PC-3 (cell line): ENCODE measurements around the gene EP400. TPM values are rescaled to one million over a fixed set of nuclear protein-coding genes. Genes with fewer than 3 reads are reported as not detected.

ENCODE experiments used
- ATAC-seq: fragments of 200-7000 bp; cut with Tn5 transposase; 2 replicates; pipeline ENCODE4 v1.9.1; 2020; ENCODE audit warnings: mild to moderate bottlenecking, moderate library complexity
- BruUV-seq: library from RNA; stranded (reverse); fragments of 400-500 nt; replicated peaks from 2 replicates; lab custom pipeline; 2021; lab: Mats Ljungman, UMichigan
- CTCF ChIA-PET: fragments of 300-600 bp; sonication (Branson Sonifier 250); formaldehyde crosslinking; loops from one replicate; lab custom pipeline; 2022; ENCODE audit warnings: antibody characterized with exemption; lab: Charles Lee
- POLR2A ChIA-PET: fragments of 300-600 bp; sonication (Branson Sonifier 250); formaldehyde crosslinking; loops from one replicate; lab custom pipeline; 2022; ENCODE audit warnings: antibody characterized with exemption; ENCODE audit not compliant: unreplicated experiment; lab: Charles Lee
- DNase-seq: peaks from one replicate; pipeline ENCODE4 v3.0.0-alpha.2; 2015
- H2AFZ ChIP-seq: fragments of 300-600 bp; sonication (generic); 2 replicates; pipeline ENCODE4 v1.6.0; 2016; ENCODE audit warnings: antibody characterized with exemption, low read length
- H3F3A ChIP-seq: fragments of 300-600 bp; sonication (generic); one replicate; pipeline ENCODE4 v1.6.0; 2017; ENCODE audit warnings: antibody characterized with exemption, low read length, control low read depth, mild to moderate bottlenecking; ENCODE audit not compliant: unreplicated experiment
- H3K27ac ChIP-seq: fragments of 300-600 bp; sonication (generic); 2 replicates; pipeline ENCODE4 v1.5.1; 2016; ENCODE audit warnings: mild to moderate bottlenecking, low read length
- H3K27me3 ChIP-seq: fragments of 300-600 bp; sonication (generic); 2 replicates; pipeline ENCODE4 v1.6.1; 2016; ENCODE audit warnings: low read length, mixed read lengths
- H3K36me3 ChIP-seq: fragments of 300-600 bp; sonication (generic); 2 replicates; pipeline ENCODE4 v1.6.1; 2016; ENCODE audit warnings: low read depth, mixed run types, low read length, mixed read lengths
- H3K4me1 ChIP-seq: fragments of 300-600 bp; sonication (generic); 2 replicates; pipeline ENCODE4 v1.5.1; 2016; ENCODE audit warnings: low read length; ENCODE audit not compliant: insufficient read depth
- H3K4me2 ChIP-seq: fragments of 300-600 bp; sonication (generic); 2 replicates; pipeline ENCODE4 v1.6.0; 2016; ENCODE audit warnings: low read length
- H3K4me3 ChIP-seq: fragments of 300-600 bp; sonication (generic); 2 replicates; pipeline ENCODE4 v1.5.1; 2016; ENCODE audit warnings: mild to moderate bottlenecking, low read length, mixed read lengths
- H3K79me2 ChIP-seq: fragments of 300-600 bp; sonication (generic); 2 replicates; pipeline ENCODE4 v1.6.1; 2017; ENCODE audit warnings: low read length, mixed read lengths
- H3K9ac ChIP-seq: fragments of 300-600 bp; sonication (generic); 2 replicates; pipeline ENCODE4 v1.6.0; 2016; ENCODE audit warnings: mild to moderate bottlenecking, low read length
- H3K9me2 ChIP-seq: fragments of 300-600 bp; sonication (generic); replicated peaks from 2 replicates; pipeline ENCODE4 v1.6.1; 2016; ENCODE audit warnings: mixed run types, low read length, mixed read lengths
- H3K9me3 ChIP-seq: fragments of 300-600 bp; sonication (generic); 2 replicates; pipeline ENCODE4 v1.6.1; 2016; ENCODE audit warnings: low read length, mixed read lengths
- H4K20me1 ChIP-seq: fragments of 300-600 bp; sonication (generic); 2 replicates; pipeline ENCODE4 v1.6.1; 2016; ENCODE audit warnings: low read length, mixed read lengths
- EZH2 ChIP-seq: fragments of 300-600 bp; sonication (generic); IDR thresholded peaks from one replicate; pipeline ENCODE4 v1.6.1; 2017; ENCODE audit warnings: antibody characterized with exemption, mild to moderate bottlenecking, low read length; ENCODE audit not compliant: unreplicated experiment
- EZH2phosphoT487 ChIP-seq: fragments of 300-600 bp; sonication (generic); IDR thresholded peaks from 2 replicates; pipeline ENCODE4 v1.6.1; 2018; ENCODE audit warnings: mild to moderate bottlenecking, antibody characterized with exemption, low read length, borderline replicate concordance
- intact Hi-C: fragments of 100-400 bp; cut with micrococcal nuclease; formaldehyde crosslinking; loops from 2 replicates; pipeline ENCODE4 v1.9.0; 2023
- total RNA-seq: library from RNA; depleted of rRNA; stranded (reverse); fragments of >200 nt; gene quantifications from 2 replicates; pipeline ENCODE4 v1.2.3, GENCODE V29; 2014
- TF ChIP-seq, protein P1 (sequence below): fragments of 300-600 bp; sonication (generic); conservative IDR thresholded peaks from 2 replicates; pipeline ENCODE4 v1.5.1; 2017; ENCODE audit warnings: antibody characterized with exemption, low read depth, mild to moderate bottlenecking, low read length

Gene EP400
- total RNA-seq, 1 experiment from 2014 or later = 20.2 TPM

DNA sequence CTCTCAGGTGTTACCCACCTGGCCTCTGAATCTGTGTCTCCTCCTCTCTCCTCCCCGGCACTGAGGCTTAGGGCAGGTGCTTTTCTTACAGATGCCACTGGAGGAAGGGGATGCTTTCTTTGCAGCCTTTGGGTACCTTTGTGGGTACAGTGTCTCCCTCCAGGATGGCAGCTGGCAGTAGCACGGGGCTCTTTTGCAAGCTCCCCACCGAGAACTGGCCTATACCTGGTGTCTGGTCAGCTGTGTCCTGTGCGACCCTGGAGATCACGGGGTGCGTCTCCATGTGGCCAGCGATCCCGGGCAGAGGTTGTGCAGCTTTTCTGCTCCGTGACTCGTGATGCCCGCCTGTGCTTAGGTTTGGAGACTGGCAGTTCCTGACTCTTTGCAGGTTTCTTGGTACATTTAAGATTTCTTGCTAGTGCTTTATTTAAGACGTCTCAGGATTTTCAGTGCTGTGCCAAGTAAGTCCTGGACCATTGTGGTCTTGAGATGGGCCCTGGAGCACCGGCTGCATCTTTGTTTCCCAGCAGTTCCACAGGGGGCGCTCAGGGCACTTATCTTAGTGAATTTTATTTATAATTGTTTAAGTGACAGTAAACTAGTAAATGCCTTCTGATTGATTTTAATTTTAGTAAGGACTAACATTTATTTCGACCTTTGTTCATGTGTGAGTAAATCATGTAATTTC, 125.4 kb downstream of the EP400 start:
- H3K9me3 ChIP-seq = no peaks in the 10 kb centered on the region
- no peak overlapping the region for H3K4me3 ChIP-seq
- no peaks in the 10 kb centered on the region for H4K20me1 ChIP-seq
- no peak overlapping the region for H3K27ac ChIP-seq
- H3K36me3 ChIP-seq = peaks cover 37% of the 10 kb centered on the region
- no peaks in the 10 kb centered on the region for H3F3A ChIP-seq
- no peaks in the 10 kb centered on the region for H3K9me2 ChIP-seq
- intact Hi-C loops = no loop called here
- H3K4me2 ChIP-seq = no peak overlapping the region
- ATAC-seq (no peak), DNase-seq (peak; percentile 21)
- no peak overlapping the region for H2AFZ ChIP-seq
- ChIA-PET POLR2A (interaction anchor here (0.5 kb wide), 1 partner anchor 84 kb away, joined by 3 read pairs; no protein-coding TSS in a partner anchor), CTCF (no interaction called here)
- TF ChIP-seq EZH2 (no peak), EZH2phosphoT487 (no peak)
- TF ChIP-seq, protein P1, sequence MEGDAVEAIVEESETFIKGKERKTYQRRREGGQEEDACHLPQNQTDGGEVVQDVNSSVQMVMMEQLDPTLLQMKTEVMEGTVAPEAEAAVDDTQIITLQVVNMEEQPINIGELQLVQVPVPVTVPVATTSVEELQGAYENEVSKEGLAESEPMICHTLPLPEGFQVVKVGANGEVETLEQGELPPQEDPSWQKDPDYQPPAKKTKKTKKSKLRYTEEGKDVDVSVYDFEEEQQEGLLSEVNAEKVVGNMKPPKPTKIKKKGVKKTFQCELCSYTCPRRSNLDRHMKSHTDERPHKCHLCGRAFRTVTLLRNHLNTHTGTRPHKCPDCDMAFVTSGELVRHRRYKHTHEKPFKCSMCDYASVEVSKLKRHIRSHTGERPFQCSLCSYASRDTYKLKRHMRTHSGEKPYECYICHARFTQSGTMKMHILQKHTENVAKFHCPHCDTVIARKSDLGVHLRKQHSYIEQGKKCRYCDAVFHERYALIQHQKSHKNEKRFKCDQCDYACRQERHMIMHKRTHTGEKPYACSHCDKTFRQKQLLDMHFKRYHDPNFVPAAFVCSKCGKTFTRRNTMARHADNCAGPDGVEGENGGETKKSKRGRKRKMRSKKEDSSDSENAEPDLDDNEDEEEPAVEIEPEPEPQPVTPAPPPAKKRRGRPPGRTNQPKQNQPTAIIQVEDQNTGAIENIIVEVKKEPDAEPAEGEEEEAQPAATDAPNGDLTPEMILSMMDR = peak; percentile 74
- BruUV-seq = no TSS peak
- no peaks in the 10 kb centered on the region for H3K27me3 ChIP-seq
- H3K9ac ChIP-seq = no peak overlapping the region
- no peaks in the 10 kb centered on the region for H3K79me2 ChIP-seq
- peaks cover 8% of the 10 kb centered on the region; the same call in 1 of the 2 replicates for H3K4me1 ChIP-seq

DNA sequence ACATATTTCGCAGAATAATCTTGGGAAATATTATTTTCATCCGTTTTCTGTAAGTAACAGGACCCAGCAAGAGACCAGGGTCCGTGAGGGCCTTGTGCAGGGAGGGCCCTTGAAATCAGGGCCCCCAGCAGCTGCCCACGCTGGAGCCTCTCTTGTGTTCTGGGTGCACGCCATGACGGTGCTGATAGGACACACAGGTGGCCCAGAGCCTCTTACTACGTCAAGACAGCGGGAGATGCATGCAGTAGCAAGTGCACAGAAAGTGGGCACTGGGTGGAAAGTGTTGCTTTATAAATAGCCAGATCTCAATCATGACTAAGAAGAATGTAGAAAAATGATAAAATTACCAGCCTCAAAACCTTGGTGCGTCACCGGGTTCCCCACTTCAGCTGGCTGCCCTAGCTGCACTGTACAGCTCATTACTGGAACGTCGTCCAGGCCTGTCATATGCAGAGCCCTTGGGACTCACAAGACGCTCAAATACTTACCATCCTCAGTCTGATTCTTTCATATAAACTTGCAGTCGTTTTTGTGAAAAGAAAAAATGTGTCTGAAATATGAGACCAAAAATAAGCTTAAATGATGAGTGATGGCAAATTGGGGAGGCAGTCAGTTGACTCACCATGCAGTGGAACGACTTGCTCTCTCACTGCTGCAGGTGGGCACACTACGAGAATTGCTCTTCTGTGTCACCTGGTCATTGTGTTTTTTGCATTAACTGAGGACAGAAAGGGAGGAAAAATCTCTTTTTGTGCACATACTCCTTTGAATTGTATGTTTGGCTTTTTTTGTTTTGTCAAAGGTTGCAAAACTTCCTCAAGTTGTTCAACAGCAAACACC, 126.2 kb downstream of the EP400 start:
- Histone ChIP-seq H3K79me2 (no peaks in the 10 kb centered on the region), H3K27ac (no peak overlapping the region), H3K27me3 (no peaks in the 10 kb centered on the region), H3K4me3 (no peak overlapping the region), H3K9me3 (no peaks in the 10 kb centered on the region), H3K9me2 (no peaks in the 10 kb centered on the region), H3F3A (no peaks in the 10 kb centered on the region), H3K9ac (no peak overlapping the region), H2AFZ (no peak overlapping the region), H3K36me3 (peaks cover 31% of the 10 kb centered on the region), H4K20me1 (no peaks in the 10 kb centered on the region), H3K4me1 (peaks cover 8% of the 10 kb centered on the region; the same call in 1 of the 2 replicates), H3K4me2 (no peak overlapping the region)
- intact Hi-C loops = no loop called here
- TF ChIP-seq, protein P1 = 0 out of 2 replicates have a peak, but pooled peaks have one; percentile 2
- no peak for TF ChIP-seq EZH2
- POLR2A ChIA-PET = interaction anchor here (0.5 kb wide), 1 partner anchor 85 kb away, joined by 3 read pairs; no protein-coding TSS in a partner anchor
- CTCF ChIA-PET = interaction anchor here (0.6 kb wide), 1 partner anchor 84 kb away, joined by 13 read pairs; no protein-coding TSS in a partner anchor
- ATAC-seq = no peak
- BruUV-seq = no TSS peak
- no peak for DNase-seq
